ENCODE results near the gene SYTL3. TPM values are rescaled to one million over a fixed set of nuclear protein-coding genes. Genes with fewer than 3 reads are reported as not detected.

Gene SYTL3
- total and polyA plus RNA-seq, 2 donors from 2014 or later: 3.1 to 16.0 TPM

DNA sequence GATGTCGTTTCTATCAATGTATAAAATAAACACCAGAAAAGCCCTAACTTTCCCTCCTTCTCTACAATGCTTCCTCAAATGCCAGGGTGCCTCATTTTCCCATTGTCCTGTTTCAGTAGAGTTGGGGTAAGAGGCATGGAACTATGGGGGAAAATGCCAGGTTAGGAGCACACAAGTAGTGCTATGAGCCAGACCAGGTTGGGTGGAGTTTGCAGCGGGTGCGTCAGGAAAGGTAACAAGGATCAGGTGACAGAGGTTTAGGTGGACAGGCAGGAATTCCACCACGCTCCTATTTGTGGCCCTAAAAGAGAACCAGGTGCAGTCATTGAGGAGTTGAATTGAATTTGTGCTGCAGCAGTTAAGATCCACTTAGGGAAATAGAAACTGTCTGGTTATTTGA, 36.5 kb downstream of the SYTL3 start:
- FAIRE-seq (no peak), DNase-seq (no peak)
- H3K27ac ChIP-seq (ENCODE audit: low read depth in 2 of 2, low read length in 2 of 2): no peak overlapping the region
- H3K36me3 ChIP-seq (ENCODE audit: control insufficient read depth in 2 of 3, insufficient read depth in 3 of 3, low read length in 3 of 3): no peaks in the 10 kb centered on the region
- peaks cover 0 to 6% (median 0%) of the 10 kb centered on the region in 3 donors for H3K4me1 ChIP-seq (ENCODE audit: control insufficient read depth in 2 of 3, insufficient read depth in 2 of 3, low read depth in 1 of 3, low read length in 3 of 3)
- H3K4me3 ChIP-seq (ENCODE audit: low read length in 3 of 3): no peak overlapping the region
- intact Hi-C loops (cut with DNase I): no loop called here
- TF ChIP-seq CTCF (IDR thresholded peaks at IDR 0.05; ENCODE audit: borderline replicate concordance, extremely low read depth, insufficient read depth): no peak
- no peak overlapping the region for H3K9ac ChIP-seq (ENCODE audit: low read length in 3 of 3)
- H3K9me3 ChIP-seq (ENCODE audit: control insufficient read depth in 2 of 3, insufficient read depth in 1 of 3, low read length in 3 of 3): no peaks in the 10 kb centered on the region
- no peaks in the 10 kb centered on the region for H3K27me3 ChIP-seq (ENCODE audit: control insufficient read depth, insufficient read depth, low read length)

GRCh38 chr6:158686791-158687381, 37.0 kb downstream of the SYTL3 start:
- DNase-seq (no peak), FAIRE-seq (no peak)
- no peak overlapping the region for H3K4me3 ChIP-seq (ENCODE audit: low read length in 3 of 3)
- H3K9me3 ChIP-seq (ENCODE audit: control insufficient read depth in 2 of 3, insufficient read depth in 1 of 3, low read length in 3 of 3): no peaks in the 10 kb centered on the region
- no peaks in the 10 kb centered on the region for H3K27me3 ChIP-seq (ENCODE audit: control insufficient read depth, insufficient read depth, low read length)
- peaks cover 0 to 6% (median 0%) of the 10 kb centered on the region in 3 donors for H3K4me1 ChIP-seq (ENCODE audit: control insufficient read depth in 2 of 3, insufficient read depth in 2 of 3, low read depth in 1 of 3, low read length in 3 of 3)
- TF ChIP-seq CTCF (IDR thresholded peaks at IDR 0.05; ENCODE audit: borderline replicate concordance, extremely low read depth, insufficient read depth): no peak
- no peak overlapping the region for H3K9ac ChIP-seq (ENCODE audit: low read length in 3 of 3)
- no peak overlapping the region for H3K27ac ChIP-seq (ENCODE audit: low read depth in 2 of 2, low read length in 2 of 2)
- H3K36me3 ChIP-seq (ENCODE audit: control insufficient read depth in 2 of 3, insufficient read depth in 3 of 3, low read length in 3 of 3): no peaks in the 10 kb centered on the region
- intact Hi-C loops (cut with DNase I): no loop called here

GRCh38 chr6:158687506-158687905, 37.7 kb downstream of the SYTL3 start:
- Histone ChIP-seq H3K27me3 (ENCODE audit: control insufficient read depth, insufficient read depth, low read length) (no peaks in the 10 kb centered on the region), H3K4me1 (ENCODE audit: control insufficient read depth in 2 of 3, insufficient read depth in 2 of 3, low read depth in 1 of 3, low read length in 3 of 3) (peaks cover 0 to 6% (median 0%) of the 10 kb centered on the region in 3 donors), H3K4me3 (ENCODE audit: low read length in 3 of 3) (no peak overlapping the region), H3K36me3 (ENCODE audit: control insufficient read depth in 2 of 3, insufficient read depth in 3 of 3, low read length in 3 of 3) (no peaks in the 10 kb centered on the region), H3K9ac (ENCODE audit: low read length in 3 of 3) (no peak overlapping the region), H3K9me3 (ENCODE audit: control insufficient read depth in 2 of 3, insufficient read depth in 1 of 3, low read length in 3 of 3) (no peaks in the 10 kb centered on the region), H3K27ac (ENCODE audit: low read depth in 2 of 2, low read length in 2 of 2) (no peak overlapping the region)
- FAIRE-seq (no peak), DNase-seq (no peak)
- TF ChIP-seq CTCF (IDR thresholded peaks at IDR 0.05; ENCODE audit: borderline replicate concordance, extremely low read depth, insufficient read depth): no peak
- intact Hi-C loops (cut with DNase I): no loop called here

GRCh38 chr6:158688860-158689259, 39.0 kb downstream of the SYTL3 start:
- H3K4me1 ChIP-seq (ENCODE audit: control insufficient read depth in 2 of 3, insufficient read depth in 2 of 3, low read depth in 1 of 3, low read length in 3 of 3): peaks cover 0 to 6% (median 0%) of the 10 kb centered on the region in 3 donors
- H3K27me3 ChIP-seq (ENCODE audit: control insufficient read depth, insufficient read depth, low read length): no peaks in the 10 kb centered on the region
- no peak overlapping the region for H3K4me3 ChIP-seq (ENCODE audit: low read length in 3 of 3)
- FAIRE-seq (no peak), DNase-seq (no peak)
- no peak overlapping the region for H3K27ac ChIP-seq (ENCODE audit: low read depth in 2 of 2, low read length in 2 of 2)
- TF ChIP-seq CTCF (IDR thresholded peaks at IDR 0.05; ENCODE audit: borderline replicate concordance, extremely low read depth, insufficient read depth): no peak
- no peaks in the 10 kb centered on the region for H3K9me3 ChIP-seq (ENCODE audit: control insufficient read depth in 2 of 3, insufficient read depth in 1 of 3, low read length in 3 of 3)
- no peaks in the 10 kb centered on the region for H3K36me3 ChIP-seq (ENCODE audit: control insufficient read depth in 2 of 3, insufficient read depth in 3 of 3, low read length in 3 of 3)
- intact Hi-C loops (cut with DNase I): no loop called here
- no peak overlapping the region for H3K9ac ChIP-seq (ENCODE audit: low read length in 3 of 3)
